GM23338 (cell line): ENCODE measurements around the gene ANGPTL2. TPM values are rescaled to one million over a fixed set of nuclear protein-coding genes. Genes with fewer than 3 reads are reported as not detected.

ENCODE experiments used
- ATAC-seq: fragments of 200-7000 bp; cut with Tn5 transposase; 3 replicates; pipeline ENCODE4 v1.9.1; 2020
- DNase-seq: peaks from one replicate; pipeline ENCODE4 v3.0.0-alpha.2; 2015; ENCODE audit warnings: low spot score
- H2AFZ ChIP-seq: fragments of 200-600 bp; sonication (generic); 2 replicates; pipeline ENCODE4 v1.8.0; 2016; ENCODE audit warnings: antibody characterized with exemption, mild to moderate bottlenecking, moderate library complexity
- H3F3A ChIP-seq: fragments of 200-600 bp; sonication (generic); replicated peaks from 2 replicates; pipeline ENCODE4 v1.8.0; 2017; ENCODE audit warnings: antibody characterized with exemption, mixed run types, low read depth
- H3K27ac ChIP-seq: fragments of 200-600 bp; sonication (generic); 2 replicates; pipeline ENCODE4 v1.6.1; 2016; ENCODE audit warnings: low read depth
- H3K27me3 ChIP-seq: fragments of 200-600 bp; sonication (generic); 2 replicates; pipeline ENCODE4 v1.8.0; 2016; ENCODE audit warnings: mild to moderate bottlenecking, mixed run types, moderate library complexity; ENCODE audit not compliant: insufficient read depth
- H3K36me3 ChIP-seq: fragments of 200-600 bp; sonication (generic); 2 replicates; pipeline ENCODE4 v1.8.0; 2016; ENCODE audit warnings: mild to moderate bottlenecking; ENCODE audit not compliant: insufficient read depth
- H3K4me1 ChIP-seq: fragments of 200-600 bp; sonication (generic); 2 replicates; pipeline ENCODE4 v1.8.0; 2016; ENCODE audit warnings: mild to moderate bottlenecking, moderate library complexity; ENCODE audit not compliant: insufficient read depth
- H3K4me2 ChIP-seq: fragments of 200-600 bp; sonication (generic); 2 replicates; pipeline ENCODE4 v1.7.1; 2017; ENCODE audit warnings: mixed run types
- H3K4me3 ChIP-seq: fragments of 200-600 bp; sonication (generic); 2 replicates; pipeline ENCODE4 v1.6.1; 2016; ENCODE audit warnings: mixed run types
- H3K79me2 ChIP-seq: fragments of 200-600 bp; sonication (generic); replicated peaks from 2 replicates; pipeline ENCODE4 v1.8.0; 2017; ENCODE audit warnings: mild to moderate bottlenecking; ENCODE audit not compliant: insufficient read depth
- H3K9me2 ChIP-seq: fragments of 200-600 bp; sonication (generic); 2 replicates; pipeline ENCODE4 v1.8.0; 2017; ENCODE audit not compliant: insufficient read depth
- H4K20me1 ChIP-seq: fragments of 200-600 bp; sonication (generic); replicated peaks from 2 replicates; pipeline ENCODE4 v1.8.0; 2017; ENCODE audit warnings: mild to moderate bottlenecking; ENCODE audit not compliant: insufficient read depth
- H3K27ac Mint-ChIP-seq: 2 replicates; pipeline ENCODE4 v1.8.0; 2020; ENCODE audit warnings: inconsistent platforms, mild to moderate bottlenecking, moderate library complexity, mixed read lengths
- H3K27me3 Mint-ChIP-seq: 3 replicates; pipeline ENCODE4 v1.8.0; 2022; ENCODE audit warnings: low read depth, mild to moderate bottlenecking, moderate library complexity, mixed read lengths, inconsistent platforms; ENCODE audit not compliant: insufficient read depth, poor library complexity
- H3K36me3 Mint-ChIP-seq: 3 replicates; pipeline ENCODE4 v1.8.0; 2021; ENCODE audit warnings: low read depth, mild to moderate bottlenecking, inconsistent platforms, moderate library complexity, mixed read lengths
- H3K4me1 Mint-ChIP-seq: 3 replicates; pipeline ENCODE4 v1.8.0; 2020; ENCODE audit warnings: mild to moderate bottlenecking, inconsistent platforms, mixed read lengths
- H3K4me3 Mint-ChIP-seq: 3 replicates; pipeline ENCODE4 v1.8.0; 2021; ENCODE audit warnings: moderate library complexity, mild to moderate bottlenecking, inconsistent platforms, mixed read lengths
- H3K9me3 Mint-ChIP-seq: 3 replicates; pipeline ENCODE4 v1.8.0; 2020; ENCODE audit warnings: moderate library complexity, mild to moderate bottlenecking, inconsistent platforms, mixed read lengths
- CREB1 ChIP-seq: fragments of 250-450 bp; sonication (Bioruptor Pico); IDR thresholded peaks from 2 replicates; pipeline ENCODE4 v1.5.0; 2020; ENCODE audit warnings: low read depth, mild to moderate bottlenecking, moderate library complexity
- CTCF ChIP-seq, 2 experiments: fragments of 200-600 bp in 1 of 2; sonication (generic) in 1 of 2; conservative IDR thresholded peaks; 2 replicates each; pipeline versions ENCODE4 v1.5.1 to v1.6.1; 2016 to 2017; ENCODE audit warnings: antibody characterized with exemption in 2 of 2, low read depth in 2 of 2, mild to moderate bottlenecking in 2 of 2, moderate library complexity in 1 of 2
- ETS1 ChIP-seq: IDR thresholded peaks from 2 replicates; pipeline ENCODE4 v1.6.1; 2016; ENCODE audit warnings: antibody characterized with exemption
- EZH2 ChIP-seq: fragments of 200-600 bp; sonication (generic); IDR thresholded peaks from one replicate; pipeline ENCODE4 v1.8.0; 2017; ENCODE audit warnings: antibody characterized with exemption, mild to moderate bottlenecking, low read depth; ENCODE audit not compliant: unreplicated experiment
- EZH2phosphoT487 ChIP-seq: fragments of 200-600 bp; sonication (generic); IDR thresholded peaks from one replicate; pipeline ENCODE4 v1.8.1; 2018; ENCODE audit warnings: antibody characterized with exemption; ENCODE audit not compliant: unreplicated experiment
- JUNB ChIP-seq: IDR thresholded peaks from one replicate; pipeline ENCODE4 v1.6.1; 2016; ENCODE audit warnings: antibody characterized with exemption; ENCODE audit not compliant: unreplicated experiment
- REST ChIP-seq: IDR thresholded peaks from one replicate; pipeline ENCODE4 v1.6.1; 2018; ENCODE audit warnings: antibody characterized with exemption; ENCODE audit not compliant: unreplicated experiment
- STAT1 ChIP-seq: IDR thresholded peaks from one replicate; pipeline ENCODE4 v1.6.1; 2016; ENCODE audit warnings: antibody characterized with exemption; ENCODE audit not compliant: unreplicated experiment
- ZNF114 ChIP-seq: fragments of 250-450 bp; sonication (Bioruptor Pico); IDR thresholded peaks from 2 replicates; pipeline ENCODE4 v1.5.0; 2020; ENCODE audit warnings: mild to moderate bottlenecking, moderate library complexity
- ZNF331 ChIP-seq: fragments of 250-450 bp; sonication (Bioruptor Pico); IDR thresholded peaks from 2 replicates; pipeline ENCODE4 v1.5.0; 2020; ENCODE audit warnings: low read depth, mild to moderate bottlenecking, moderate library complexity
- polyA plus RNA-seq: library from polyadenylated mRNA; unstranded; fragments of >200 nt; fragmentation: Nextera tagmentation; extraction: Ambion mirVana; gene quantifications from 2 replicates; pipeline ENCODE4 v1.2.1, GENCODE V29; 2016
- total RNA-seq: library from RNA; depleted of rRNA; stranded (reverse); fragments of >200 nt; shearing (Covaris generic); gene quantifications from 2 replicates; pipeline ENCODE4 v1.2.3, GENCODE V29; 2014

The ANGPTL2 gene
- total and polyA plus RNA-seq, 2 experiments from 2014 or later, result 2.9 to 5.2 TPM

GRCh38 chr9:127109212-127109711 is 13.2 kb downstream of the ANGPTL2 start (continued):
- TF ChIP-seq EZH2phosphoT487 (no peak), REST (no peak), EZH2 (no peak), ZNF114 (CRISPR knock-in tag) (no peak), JUNB (no peak), STAT1 (no peak), ZNF331 (no peak), CTCF (conservative IDR thresholded peaks at IDR 0.05; ENCODE audit: low read depth in 2 of 2) (no peak), ETS1 (no peak)

- ATAC-seq (no peak), DNase-seq (no peak)
- Histone ChIP-seq H3K9me2 (no peaks in the 10 kb centered on the region), H4K20me1 (no peaks in the 10 kb centered on the region), H3K27me3 (no peaks in the 10 kb centered on the region), H3K36me3 (no peaks in the 10 kb centered on the region), H3K79me2 (no peaks in the 10 kb centered on the region), H3F3A (no peaks in the 10 kb centered on the region), H2AFZ (no peak overlapping the region), H3K4me1 (peaks cover 11% of the 10 kb centered on the region; the same call in 1 of the 2 replicates), H3K4me2 (no peak overlapping the region), H3K4me3 (no peak overlapping the region), H3K27ac (no peak overlapping the region)
- Mint-ChIP-seq H3K27me3 (peaks cover 4% of the 10 kb centered on the region), H3K27ac (no peak overlapping the region; the same call in 1 of the 2 replicates), H3K4me1 (peaks cover 25% of the 10 kb centered on the region), H3K9me3 (no peaks in the 10 kb centered on the region), H3K36me3 (peaks cover 10% of the 10 kb centered on the region), H3K4me3 (no peak overlapping the region)
- TF ChIP-seq ETS1, result no peak
- no peak for TF ChIP-seq EZH2phosphoT487
- TF ChIP-seq CREB1 (CRISPR knock-in tag), result no peak
These were observed 14.2 kb downstream of the ANGPTL2 start for GRCh38 chr9:127107929-127108876.
